Right ventricle myocardium inferior (tissue), 1 donor: ENCODE results near the gene TMEM26. TPM values are rescaled to one million over a fixed set of nuclear protein-coding genes. Genes with fewer than 3 reads are reported as not detected.
A peak's percentile ranks its signal among the peaks of the same experiment; 100 is the strongest.

Experiments
- ATAC-seq: fragments of 200-7000 bp; cut with Tn5 transposase; one replicate; pipeline ENCODE4 v1.9.1; 2020; ENCODE audit warnings: mild to moderate bottlenecking, moderate library complexity
- DNase-seq: peaks from one replicate; pipeline ENCODE4 v3.0.0; 2021; ENCODE audit errors: missing footprints
- intact Hi-C: fragments of 100-400 bp; cut with DNase I; formaldehyde crosslinking; loops from one replicate; pipeline ENCODE4 v1.11.0; 2022
- long read RNA-seq: library from polyadenylated mRNA; unstranded; transcript quantifications from one replicate; pipeline ENCODE4 v2.0.0, GENCODE V29; 2021
- total RNA-seq: library from RNA; stranded (reverse); fragmentation: NEBNext Ultra II Directional; extraction: Animal tissue kit (Norgen Biotek cat#: 25700); gene quantifications from one replicate; pipeline ENCODE4 v1.2.1, GENCODE V29; 2021
- donor health status: DM: no; HTN: yes; CAD: no; lungs with severe emphysema.

TMEM26 gene
- 0.95 TPM for total RNA-seq
- long read RNA-seq = 0 reads

- ATAC-seq (peak; percentile 34), DNase-seq (peak; percentile 67)
- intact Hi-C loops = no loop called here
Measured at GRCh38 chr10:61452655-61453641, at the start of gene TMEM26. TMEM26 (minus strand) TSS chr10:61453381; CDS start chr10:61453081, 300 bp downstream.

GRCh38 chr10:61500460-61500859, 47.3 kb upstream of the TMEM26 start:
- DNase-seq = no peak
- ATAC-seq = no peak
- intact Hi-C loops = no loop called here

GRCh38 chr10:61492364-61492995, 39.3 kb upstream of the TMEM26 start:
- intact Hi-C loops = no loop called here
- no peak for DNase-seq
- no peak for ATAC-seq

GRCh38 chr10:61487506-61487905, 34.3 kb upstream of the TMEM26 start:
- no peak for ATAC-seq
- intact Hi-C loops = no loop called here
- no peak for DNase-seq

- no peak for ATAC-seq
- no peak for DNase-seq
- intact Hi-C loops = no loop called here
Measured at GRCh38 chr10:61486738-61487396, 33.7 kb upstream of the TMEM26 start.

GRCh38 chr10:61486251-61486650, 33.1 kb upstream of the TMEM26 start:
- DNase-seq = no peak
- intact Hi-C loops = no loop called here
- ATAC-seq = no peak

GRCh38 chr10:61481597-61481996, 28.4 kb upstream of the TMEM26 start:
- ATAC-seq = no peak
- DNase-seq = no peak
- intact Hi-C loops = no loop called here

- ATAC-seq (no peak), DNase-seq (no peak)
- intact Hi-C loops = no loop called here
Measured at GRCh38 chr10:61480208-61480607, 27.0 kb upstream of the TMEM26 start.

- ATAC-seq (no peak), DNase-seq (no peak)
- intact Hi-C loops = no loop called here
Measured at GRCh38 chr10:61478621-61479312, 25.6 kb upstream of the TMEM26 start.

GRCh38 chr10:61477451-61477850, 24.3 kb upstream of the TMEM26 start:
- intact Hi-C loops = no loop called here
- ATAC-seq = no peak
- DNase-seq = no peak

GRCh38 chr10:61476529-61476928, 23.3 kb upstream of the TMEM26 start:
- ATAC-seq (no peak), DNase-seq (no peak)
- intact Hi-C loops = no loop called here

- DNase-seq = no peak
- no peak for ATAC-seq
- intact Hi-C loops = no loop called here
Measured at GRCh38 chr10:61475449-61475873, 22.3 kb upstream of the TMEM26 start.

- no peak for DNase-seq
- no peak for ATAC-seq
- intact Hi-C loops = no loop called here
Measured at GRCh38 chr10:61472090-61472674, 19.0 kb upstream of the TMEM26 start.

GRCh38 chr10:61471491-61471890, 18.3 kb upstream of the TMEM26 start:
- intact Hi-C loops = no loop called here
- ATAC-seq = no peak
- DNase-seq = no peak

- DNase-seq = no peak
- no peak for ATAC-seq
- intact Hi-C loops = no loop called here
Measured at GRCh38 chr10:61470740-61471139, 17.6 kb upstream of the TMEM26 start.

- intact Hi-C loops = no loop called here
- no peak for DNase-seq
- ATAC-seq = no peak
Measured at GRCh38 chr10:61465901-61466632, 12.9 kb upstream of the TMEM26 start.

- no peak for DNase-seq
- intact Hi-C loops = no loop called here
- ATAC-seq = no peak
Measured at GRCh38 chr10:61465171-61465496, 12.0 kb upstream of the TMEM26 start.
